H9 (cell line): ENCODE results near the gene NTNG2. TPM values are rescaled to one million over a fixed set of nuclear protein-coding genes. Genes with fewer than 3 reads are reported as not detected.

Source experiments
- DNase-seq: peaks from one replicate; pipeline ENCODE4 v3.0.0-alpha.2; 2017
- H2AFZ ChIP-seq: one replicate; pipeline ENCODE4 v1.6.1; 2013; ENCODE audit warnings: mild to moderate bottlenecking, low read length, control low read depth, moderate library complexity
- H2AK5ac ChIP-seq: 2 replicates; pipeline ENCODE4 v1.6.1; 2013; ENCODE audit warnings: low read length, control low read depth, mixed read lengths; ENCODE audit not compliant: insufficient read length
- H2BK120ac ChIP-seq: one replicate; pipeline ENCODE4 v1.6.1; 2013; ENCODE audit warnings: low read depth, mild to moderate bottlenecking, low read length, control low read depth, inconsistent platforms; ENCODE audit not compliant: poor library complexity, severe bottlenecking
- H2BK12ac ChIP-seq: 2 replicates; pipeline ENCODE4 v1.6.1; 2013; ENCODE audit warnings: low read length, control low read depth, mixed read lengths, low read depth; ENCODE audit not compliant: insufficient read length
- H2BK15ac ChIP-seq: 2 replicates; pipeline ENCODE4 v1.6.1; 2013; ENCODE audit warnings: low read depth, low read length, control low read depth
- H2BK20ac ChIP-seq: one replicate; pipeline ENCODE4 v1.6.1; 2013; ENCODE audit warnings: low read depth, mild to moderate bottlenecking, low read length, control low read depth, inconsistent platforms; ENCODE audit not compliant: poor library complexity, severe bottlenecking
- H2BK5ac ChIP-seq: 2 replicates; pipeline ENCODE4 v1.6.1; 2013; ENCODE audit warnings: low read length, control low read depth, mixed read lengths; ENCODE audit not compliant: insufficient read length
- H3K14ac ChIP-seq: 2 replicates; pipeline ENCODE4 v1.6.1; 2013; ENCODE audit warnings: low read length, control low read depth; ENCODE audit not compliant: insufficient read depth
- H3K18ac ChIP-seq: 2 replicates; pipeline ENCODE4 v1.6.1; 2013; ENCODE audit warnings: low read depth, mild to moderate bottlenecking, mixed read lengths, low read length, control low read depth; ENCODE audit not compliant: insufficient read length
- H3K23ac ChIP-seq: 2 replicates; pipeline ENCODE4 v1.6.1; 2013; ENCODE audit warnings: low read length, control low read depth, mixed read lengths, low read depth; ENCODE audit not compliant: insufficient read length
- H3K23me2 ChIP-seq: 2 replicates; pipeline ENCODE4 v1.6.1; 2013; ENCODE audit warnings: low read depth, mild to moderate bottlenecking, mixed read lengths, low read length, control low read depth; ENCODE audit not compliant: insufficient read length, poor library complexity, severe bottlenecking
- H3K27ac ChIP-seq: 2 replicates; pipeline ENCODE4 v1.5.1; 2013; ENCODE audit warnings: low read length, control low read depth, mixed read lengths, low read depth; ENCODE audit not compliant: insufficient read length
- H3K27me3 ChIP-seq: 2 replicates; pipeline ENCODE4 v1.6.1; 2013; ENCODE audit warnings: low read length, control low read depth, inconsistent platforms; ENCODE audit not compliant: insufficient read depth
- H3K4ac ChIP-seq: 2 replicates; pipeline ENCODE4 v1.6.1; 2013; ENCODE audit warnings: low read depth, mild to moderate bottlenecking, control low read depth, inconsistent platforms, low read length, moderate library complexity
- H3K4me1 ChIP-seq: 2 replicates; pipeline ENCODE4 v1.6.1; 2013; ENCODE audit warnings: low read length, control low read depth, inconsistent platforms; ENCODE audit not compliant: insufficient read depth
- H3K4me2 ChIP-seq: 2 replicates; pipeline ENCODE4 v1.6.1; 2013; ENCODE audit warnings: low read length, control low read depth, mixed read lengths; ENCODE audit not compliant: insufficient read length, insufficient read depth
- H3K56ac ChIP-seq: 2 replicates; pipeline ENCODE4 v1.6.1; 2013; ENCODE audit warnings: low read depth, mild to moderate bottlenecking, mixed read lengths, low read length, control low read depth; ENCODE audit not compliant: insufficient read length
- H3K79me1 ChIP-seq: 2 replicates; pipeline ENCODE4 v1.6.1; 2013; ENCODE audit warnings: low read depth, mild to moderate bottlenecking, moderate library complexity, low read length, control low read depth, inconsistent platforms; ENCODE audit not compliant: insufficient read depth, poor library complexity, severe bottlenecking
- H3K79me2 ChIP-seq: 2 replicates; pipeline ENCODE4 v1.6.1; 2013; ENCODE audit warnings: low read length, control low read depth, inconsistent platforms; ENCODE audit not compliant: insufficient read depth
- H3K9ac ChIP-seq: 2 replicates; pipeline ENCODE4 v1.6.1; 2013; ENCODE audit warnings: low read length, control low read depth, mixed read lengths; ENCODE audit not compliant: insufficient read length; ENCODE audit errors: extremely low read depth
- H3K9me3 ChIP-seq: one replicate; pipeline ENCODE4 v1.6.1; 2013; ENCODE audit warnings: low read depth, low read length, inconsistent platforms; ENCODE audit not compliant: control insufficient read depth
- H3T11ph ChIP-seq: one replicate; pipeline ENCODE4 v1.6.1; 2013; ENCODE audit warnings: mild to moderate bottlenecking, low read length, control low read depth, inconsistent platforms
- H4K20me1 ChIP-seq: one replicate; pipeline ENCODE4 v1.6.1; 2013; ENCODE audit not compliant: control insufficient read depth, insufficient read length, insufficient read depth
- H4K5ac ChIP-seq: 2 replicates; pipeline ENCODE4 v1.6.1; 2013; ENCODE audit warnings: low read depth, mild to moderate bottlenecking, mixed read lengths, low read length, control low read depth; ENCODE audit not compliant: insufficient read length
- H4K8ac ChIP-seq: replicated peaks from 2 replicates; pipeline ENCODE4 v1.6.1; 2013; ENCODE audit warnings: low read length, control low read depth, mixed read lengths, low read depth; ENCODE audit not compliant: insufficient read length
- H4K91ac ChIP-seq: 2 replicates; pipeline ENCODE4 v1.6.1; 2013; ENCODE audit warnings: low read depth, mild to moderate bottlenecking, moderate library complexity, mixed read lengths, low read length, control low read depth; ENCODE audit not compliant: insufficient read length
- H3K27ac Mint-ChIP-seq, 3 experiments: 2 replicates in 2 of 3; 3 replicates in 1 of 3; pipeline ENCODE4 v1.8.0; 2020 to 2021; ENCODE audit warnings: mixed read lengths in 3 of 3, mild to moderate bottlenecking in 1 of 3, moderate library complexity in 1 of 3
- H3K27me3 Mint-ChIP-seq: 2 replicates; pipeline ENCODE4 v1.8.0; 2021; ENCODE audit warnings: low read depth, mild to moderate bottlenecking, moderate library complexity, mixed read lengths
- H3K36me3 Mint-ChIP-seq, 3 experiments: 2 replicates in 2 of 3; 3 replicates in 1 of 3; pipeline ENCODE4 v1.8.0; 2020 to 2021; ENCODE audit warnings: low read depth in 3 of 3, mixed read lengths in 3 of 3; ENCODE audit not compliant: insufficient read depth in 1 of 3
- H3K4me1 Mint-ChIP-seq, 2 experiments: 2 replicates each; pipeline ENCODE4 v1.8.0; 2020; ENCODE audit warnings: mixed read lengths in 2 of 2
- H3K4me3 Mint-ChIP-seq, 2 experiments: 2 replicates in 1 of 2; 3 replicates in 1 of 2; pipeline ENCODE4 v1.8.0; 2020 to 2021; ENCODE audit warnings: mild to moderate bottlenecking in 2 of 2, mixed read lengths in 2 of 2, moderate library complexity in 1 of 2
- H3K9me3 Mint-ChIP-seq, 2 experiments: 2 replicates in 1 of 2; 3 replicates in 1 of 2; pipeline ENCODE4 v1.8.0; 2020; ENCODE audit warnings: mild to moderate bottlenecking in 2 of 2, mixed read lengths in 2 of 2, moderate library complexity in 1 of 2
- CTCF ChIP-seq: fragments of 200-600 bp; sonication (generic); conservative IDR thresholded peaks from 3 replicates; pipeline ENCODE4 v1.8.0; 2021; ENCODE audit warnings: antibody characterized with exemption, mild to moderate bottlenecking
- WGBS: extraction: QIAGEN DNeasy Blood & Tissue Kit; methylation state at CpG from one replicate; pipeline ENCODE4 v1.1.7; 2013; ENCODE audit warnings: missing lambda C conversion rate, low lambda C conversion rate, mixed read lengths; ENCODE audit not compliant: insufficient read length; ENCODE audit errors: extremely low coverage; 5-methylcytosine and 5-hydroxymethylcytosine counted together
- total RNA-seq: library from RNA; stranded (reverse); gene quantifications from 2 replicates; pipeline ENCODE4 v1.2.1, GENCODE V29; 2021

The NTNG2 gene
- total RNA-seq, 1 experiment from 2014 or later = 0.52 TPM

DNA sequence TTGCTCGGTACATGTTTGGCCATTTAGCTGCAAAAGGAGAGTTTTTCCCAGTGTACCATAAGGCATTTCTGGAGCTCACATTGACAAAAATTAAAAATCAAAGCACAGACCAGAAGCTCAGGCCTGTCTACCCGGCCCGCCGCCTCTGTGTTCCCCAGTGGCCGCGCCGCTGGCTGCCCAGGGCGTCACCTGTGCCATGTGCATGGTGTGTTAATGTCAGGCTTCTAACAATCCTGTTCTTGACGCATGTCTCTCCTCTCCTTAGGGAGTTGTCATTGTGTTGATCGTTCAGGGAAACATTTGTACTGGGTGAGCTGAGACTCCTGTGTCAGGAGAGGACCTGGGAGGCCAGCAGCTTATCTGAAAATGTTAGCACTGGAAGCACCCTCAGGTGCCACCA, 9.6 kb upstream of the NTNG2 start:
- no peak overlapping the region for H4K91ac ChIP-seq
- no peaks in the 10 kb centered on the region for H3K79me1 ChIP-seq
- no peaks in the 10 kb centered on the region for H3K36me3 Mint-ChIP-seq
- H3K27me3 ChIP-seq = no peaks in the 10 kb centered on the region
- H3T11ph ChIP-seq = no peak overlapping the region
- no peak overlapping the region for H3K4me3 Mint-ChIP-seq
- H2BK20ac ChIP-seq = no peak overlapping the region
- no peak overlapping the region for H3K18ac ChIP-seq
- H3K79me2 ChIP-seq = no peaks in the 10 kb centered on the region
- no peak for DNase-seq
- no peak overlapping the region for H3K56ac ChIP-seq
- H3K4me1 Mint-ChIP-seq = peaks cover 14 to 27% of the 10 kb centered on the region in 2 experiments
- no peak overlapping the region for H2BK120ac ChIP-seq
- no CpG with 5 or more reads among the region's 10 CpGs for WGBS
- H4K20me1 ChIP-seq = no peaks in the 10 kb centered on the region
- peaks cover 53% of the 10 kb centered on the region for H3K27me3 Mint-ChIP-seq
- no peak overlapping the region for H3K14ac ChIP-seq
- no peak overlapping the region for H3K9ac ChIP-seq
- TF ChIP-seq CTCF = no peak
- no peak overlapping the region for H3K27ac ChIP-seq
- H3K9me3 ChIP-seq = no peaks in the 10 kb centered on the region
- no peaks in the 10 kb centered on the region for H3K9me3 Mint-ChIP-seq
- no peak overlapping the region for H3K27ac Mint-ChIP-seq
- no peak overlapping the region for H4K8ac ChIP-seq
- no peak overlapping the region for H2BK5ac ChIP-seq
- no peak overlapping the region for H3K4ac ChIP-seq
- H4K5ac ChIP-seq = no peak overlapping the region
- H3K4me1 ChIP-seq = peaks cover 3% of the 10 kb centered on the region; the same call in 1 of the 2 replicates
- H2AFZ ChIP-seq = no peak overlapping the region
- no peak overlapping the region for H2BK15ac ChIP-seq
- H3K23ac ChIP-seq = no peak overlapping the region
- H3K23me2 ChIP-seq = no peaks in the 10 kb centered on the region
- no peak overlapping the region for H2AK5ac ChIP-seq
- H2BK12ac ChIP-seq = no peak overlapping the region
- no peak overlapping the region for H3K4me2 ChIP-seq
